ENCODE measurements around the gene INO80.

The INO80 gene

GRCh38 chr15:41018534-41018933 is 97.5 kb downstream of the INO80 start:
- DNase-seq (ENCODE audit: insufficient read length, low spot score), result no peak
- no peak for TF ChIP-seq POLR2A (IDR thresholded peaks at IDR 0.05; ENCODE audit: low read depth, low read length)
- no peak for FAIRE-seq

GRCh38 chr15:41017066-41017735 is 98.9 kb downstream of the INO80 start:
- DNase-seq (ENCODE audit: insufficient read length, low spot score) (no peak), FAIRE-seq (no peak)
- TF ChIP-seq POLR2A (IDR thresholded peaks at IDR 0.05; ENCODE audit: low read depth, low read length), result no peak

GRCh38 chr15:41013691-41014414 is 102.2 kb downstream of the INO80 start:
- TF ChIP-seq POLR2A (IDR thresholded peaks at IDR 0.05; ENCODE audit: low read depth, low read length), result no peak
- peak; percentile 6 for FAIRE-seq
- DNase-seq (ENCODE audit: insufficient read length, low spot score), result no peak

- DNase-seq (ENCODE audit: insufficient read length, low spot score) (no peak), FAIRE-seq (peak; percentile 41)
- TF ChIP-seq POLR2A (IDR thresholded peaks at IDR 0.05; ENCODE audit: low read depth, low read length), result no peak
Observed at GRCh38 chr15:41011055-41011815, 104.8 kb downstream of the INO80 start.

GRCh38 chr15:41010345-41010744 is 105.7 kb downstream of the INO80 start:
- TF ChIP-seq POLR2A (IDR thresholded peaks at IDR 0.05; ENCODE audit: low read depth, low read length), result no peak
- FAIRE-seq (no peak), DNase-seq (ENCODE audit: insufficient read length, low spot score) (no peak)

- DNase-seq (ENCODE audit: insufficient read length, low spot score) (no peak), FAIRE-seq (peak; percentile 20)
- TF ChIP-seq POLR2A (IDR thresholded peaks at IDR 0.05; ENCODE audit: low read depth, low read length), result no peak
Observed at GRCh38 chr15:41006479-41006878, 109.6 kb downstream of the INO80 start.

- TF ChIP-seq POLR2A (IDR thresholded peaks at IDR 0.05; ENCODE audit: low read depth, low read length), result no peak
- DNase-seq (ENCODE audit: insufficient read length, low spot score) (no peak), FAIRE-seq (no peak)
Observed at GRCh38 chr15:41004490-41004889, 111.6 kb downstream of the INO80 start.

- FAIRE-seq (no peak), DNase-seq (ENCODE audit: insufficient read length, low spot score) (no peak)
- no peak for TF ChIP-seq POLR2A (IDR thresholded peaks at IDR 0.05; ENCODE audit: low read depth, low read length)
Observed at GRCh38 chr15:41001524-41002214, 114.4 kb downstream of the INO80 start.

- TF ChIP-seq POLR2A (IDR thresholded peaks at IDR 0.05; ENCODE audit: low read depth, low read length), result no peak
- peak; percentile 87 for FAIRE-seq
- no peak for DNase-seq (ENCODE audit: insufficient read length, low spot score)
Observed at GRCh38 chr15:40999190-40999589, 116.9 kb downstream of the INO80 start.

- no peak for TF ChIP-seq POLR2A (IDR thresholded peaks at IDR 0.05; ENCODE audit: low read depth, low read length)
- no peak for FAIRE-seq
Observed at GRCh38 chr15:40995656-40996055, 120.4 kb downstream of the INO80 start.

GRCh38 chr15:40992825-40993224 is 123.3 kb downstream of the INO80 start:
- FAIRE-seq (no peak), DNase-seq (ENCODE audit: insufficient read length, low spot score) (no peak)
- no peak for TF ChIP-seq POLR2A (IDR thresholded peaks at IDR 0.05; ENCODE audit: low read depth, low read length)

More at GRCh38 chr15:40995656-40996055, 120.4 kb downstream of the INO80 start:
- no peak for DNase-seq (ENCODE audit: insufficient read length, low spot score)

- DNase-seq (ENCODE audit: insufficient read length, low spot score), result no peak
- no peak for TF ChIP-seq POLR2A (IDR thresholded peaks at IDR 0.05; ENCODE audit: low read depth, low read length)
- no peak for FAIRE-seq
Observed at GRCh38 chr15:40992241-40992741, 123.8 kb downstream of the INO80 start.

- no peak for DNase-seq (ENCODE audit: insufficient read length, low spot score)
- no peak for TF ChIP-seq POLR2A (IDR thresholded peaks at IDR 0.05; ENCODE audit: low read depth, low read length)
- FAIRE-seq, result no peak
Observed at GRCh38 chr15:40991355-40991754, 124.7 kb downstream of the INO80 start.

GRCh38 chr15:40990789-40991188 is 125.3 kb downstream of the INO80 start:
- no peak for FAIRE-seq
- DNase-seq (ENCODE audit: insufficient read length, low spot score), result no peak
- TF ChIP-seq POLR2A (IDR thresholded peaks at IDR 0.05; ENCODE audit: low read depth, low read length), result no peak

Measured in H54 (cell line).